Measurements from ENCODE around the gene CCDC9B.

The CCDC9B gene

DNA sequence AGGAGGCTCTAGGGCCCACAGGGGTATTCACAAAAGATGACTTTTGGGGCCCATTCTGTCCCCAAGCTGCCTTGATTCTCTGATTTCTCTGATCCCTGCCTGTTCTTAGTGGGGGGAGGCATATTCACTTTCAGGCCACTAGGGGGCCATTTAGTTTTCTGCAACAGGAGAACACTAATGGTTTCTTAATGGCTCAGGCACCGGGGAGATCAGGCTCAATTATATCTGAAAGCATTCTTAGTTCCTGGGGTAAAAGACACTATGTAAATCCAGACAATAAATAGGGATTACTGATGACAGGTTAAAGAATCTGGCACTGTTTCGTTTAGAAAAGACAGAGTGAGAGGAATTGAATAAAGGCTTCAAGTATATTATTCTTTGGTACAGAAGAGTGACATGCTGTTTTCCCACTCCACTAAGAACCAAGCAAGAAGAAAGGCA is 19.8 kb downstream of the CCDC9B start:
- TF ChIP-seq GLIS3 (CRISPR knock-in tag; IDR thresholded peaks at IDR 0.05) (no peak), ZNF8 (CRISPR knock-in tag; IDR thresholded peaks at IDR 0.05) (no peak), ZFP30 (CRISPR knock-in tag; IDR thresholded peaks at IDR 0.05) (no peak), OSR1 (CRISPR knock-in tag; IDR thresholded peaks at IDR 0.05) (no peak), PPARA (CRISPR knock-in tag; IDR thresholded peaks at IDR 0.05; ENCODE audit: borderline replicate concordance) (no peak), ARNTL (CRISPR knock-in tag; IDR thresholded peaks at IDR 0.05; ENCODE audit: borderline replicate concordance, low read depth) (no peak), TOX (CRISPR knock-in tag; IDR thresholded peaks at IDR 0.05; ENCODE audit: borderline replicate concordance) (no peak), ESRRG (CRISPR knock-in tag; IDR thresholded peaks at IDR 0.05) (no peak), ISL1 (CRISPR knock-in tag; IDR thresholded peaks at IDR 0.05) (no peak; the same call in 1 of the 2 replicates), RARB (CRISPR knock-in tag; IDR thresholded peaks at IDR 0.05) (no peak), SNAI2 (CRISPR knock-in tag; IDR thresholded peaks at IDR 0.05) (no peak), ZNF565 (CRISPR knock-in tag; conservative IDR thresholded peaks at IDR 0.05; ENCODE audit: low read depth) (no peak), ZFP3 (CRISPR knock-in tag; IDR thresholded peaks at IDR 0.05) (no peak), TCF4 (CRISPR knock-in tag; IDR thresholded peaks at IDR 0.05; ENCODE audit: borderline replicate concordance) (no peak), CSDC2 (CRISPR knock-in tag; IDR thresholded peaks at IDR 0.05) (no peak)
- TF ChIP-seq, protein P1, sequence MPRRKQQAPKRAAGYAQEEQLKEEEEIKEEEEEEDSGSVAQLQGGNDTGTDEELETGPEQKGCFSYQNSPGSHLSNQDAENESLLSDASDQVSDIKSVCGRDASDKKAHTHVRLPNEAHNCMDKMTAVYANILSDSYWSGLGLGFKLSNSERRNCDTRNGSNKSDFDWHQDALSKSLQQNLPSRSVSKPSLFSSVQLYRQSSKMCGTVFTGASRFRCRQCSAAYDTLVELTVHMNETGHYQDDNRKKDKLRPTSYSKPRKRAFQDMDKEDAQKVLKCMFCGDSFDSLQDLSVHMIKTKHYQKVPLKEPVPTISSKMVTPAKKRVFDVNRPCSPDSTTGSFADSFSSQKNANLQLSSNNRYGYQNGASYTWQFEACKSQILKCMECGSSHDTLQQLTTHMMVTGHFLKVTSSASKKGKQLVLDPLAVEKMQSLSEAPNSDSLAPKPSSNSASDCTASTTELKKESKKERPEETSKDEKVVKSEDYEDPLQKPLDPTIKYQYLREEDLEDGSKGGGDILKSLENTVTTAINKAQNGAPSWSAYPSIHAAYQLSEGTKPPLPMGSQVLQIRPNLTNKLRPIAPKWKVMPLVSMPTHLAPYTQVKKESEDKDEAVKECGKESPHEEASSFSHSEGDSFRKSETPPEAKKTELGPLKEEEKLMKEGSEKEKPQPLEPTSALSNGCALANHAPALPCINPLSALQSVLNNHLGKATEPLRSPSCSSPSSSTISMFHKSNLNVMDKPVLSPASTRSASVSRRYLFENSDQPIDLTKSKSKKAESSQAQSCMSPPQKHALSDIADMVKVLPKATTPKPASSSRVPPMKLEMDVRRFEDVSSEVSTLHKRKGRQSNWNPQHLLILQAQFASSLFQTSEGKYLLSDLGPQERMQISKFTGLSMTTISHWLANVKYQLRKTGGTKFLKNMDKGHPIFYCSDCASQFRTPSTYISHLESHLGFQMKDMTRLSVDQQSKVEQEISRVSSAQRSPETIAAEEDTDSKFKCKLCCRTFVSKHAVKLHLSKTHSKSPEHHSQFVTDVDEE (CRISPR knock-in tag; IDR thresholded peaks at IDR 0.05): no peak
- TF ChIP-seq, protein P2, sequence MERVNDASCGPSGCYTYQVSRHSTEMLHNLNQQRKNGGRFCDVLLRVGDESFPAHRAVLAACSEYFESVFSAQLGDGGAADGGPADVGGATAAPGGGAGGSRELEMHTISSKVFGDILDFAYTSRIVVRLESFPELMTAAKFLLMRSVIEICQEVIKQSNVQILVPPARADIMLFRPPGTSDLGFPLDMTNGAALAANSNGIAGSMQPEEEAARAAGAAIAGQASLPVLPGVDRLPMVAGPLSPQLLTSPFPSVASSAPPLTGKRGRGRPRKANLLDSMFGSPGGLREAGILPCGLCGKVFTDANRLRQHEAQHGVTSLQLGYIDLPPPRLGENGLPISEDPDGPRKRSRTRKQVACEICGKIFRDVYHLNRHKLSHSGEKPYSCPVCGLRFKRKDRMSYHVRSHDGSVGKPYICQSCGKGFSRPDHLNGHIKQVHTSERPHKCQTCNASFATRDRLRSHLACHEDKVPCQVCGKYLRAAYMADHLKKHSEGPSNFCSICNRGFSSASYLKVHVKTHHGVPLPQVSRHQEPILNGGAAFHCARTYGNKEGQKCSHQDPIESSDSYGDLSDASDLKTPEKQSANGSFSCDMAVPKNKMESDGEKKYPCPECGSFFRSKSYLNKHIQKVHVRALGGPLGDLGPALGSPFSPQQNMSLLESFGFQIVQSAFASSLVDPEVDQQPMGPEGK (CRISPR knock-in tag; IDR thresholded peaks at IDR 0.05; ENCODE audit: borderline replicate concordance): no peak
- TF ChIP-seq, protein P3, sequence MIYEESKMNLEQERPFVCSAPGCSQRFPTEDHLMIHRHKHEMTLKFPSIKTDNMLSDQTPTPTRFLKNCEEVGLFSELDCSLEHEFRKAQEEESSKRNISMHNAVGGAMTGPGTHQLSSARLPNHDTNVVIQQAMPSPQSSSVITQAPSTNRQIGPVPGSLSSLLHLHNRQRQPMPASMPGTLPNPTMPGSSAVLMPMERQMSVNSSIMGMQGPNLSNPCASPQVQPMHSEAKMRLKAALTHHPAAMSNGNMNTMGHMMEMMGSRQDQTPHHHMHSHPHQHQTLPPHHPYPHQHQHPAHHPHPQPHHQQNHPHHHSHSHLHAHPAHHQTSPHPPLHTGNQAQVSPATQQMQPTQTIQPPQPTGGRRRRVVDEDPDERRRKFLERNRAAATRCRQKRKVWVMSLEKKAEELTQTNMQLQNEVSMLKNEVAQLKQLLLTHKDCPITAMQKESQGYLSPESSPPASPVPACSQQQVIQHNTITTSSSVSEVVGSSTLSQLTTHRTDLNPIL (CRISPR knock-in tag; IDR thresholded peaks at IDR 0.05; ENCODE audit: low read depth): no peak
- TF ChIP-seq, protein P4, sequence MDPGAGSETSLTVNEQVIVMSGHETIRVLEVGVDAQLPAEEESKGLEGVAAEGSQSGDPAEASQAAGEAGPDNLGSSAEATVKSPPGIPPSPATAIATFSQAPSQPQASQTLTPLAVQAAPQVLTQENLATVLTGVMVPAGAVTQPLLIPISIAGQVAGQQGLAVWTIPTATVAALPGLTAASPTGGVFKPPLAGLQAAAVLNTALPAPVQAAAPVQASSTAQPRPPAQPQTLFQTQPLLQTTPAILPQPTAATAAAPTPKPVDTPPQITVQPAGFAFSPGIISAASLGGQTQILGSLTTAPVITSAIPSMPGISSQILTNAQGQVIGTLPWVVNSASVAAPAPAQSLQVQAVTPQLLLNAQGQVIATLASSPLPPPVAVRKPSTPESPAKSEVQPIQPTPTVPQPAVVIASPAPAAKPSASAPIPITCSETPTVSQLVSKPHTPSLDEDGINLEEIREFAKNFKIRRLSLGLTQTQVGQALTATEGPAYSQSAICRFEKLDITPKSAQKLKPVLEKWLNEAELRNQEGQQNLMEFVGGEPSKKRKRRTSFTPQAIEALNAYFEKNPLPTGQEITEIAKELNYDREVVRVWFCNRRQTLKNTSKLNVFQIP (CRISPR knock-in tag; IDR thresholded peaks at IDR 0.05; ENCODE audit: borderline replicate concordance, low read depth): no peak
- TF ChIP-seq, protein P5, sequence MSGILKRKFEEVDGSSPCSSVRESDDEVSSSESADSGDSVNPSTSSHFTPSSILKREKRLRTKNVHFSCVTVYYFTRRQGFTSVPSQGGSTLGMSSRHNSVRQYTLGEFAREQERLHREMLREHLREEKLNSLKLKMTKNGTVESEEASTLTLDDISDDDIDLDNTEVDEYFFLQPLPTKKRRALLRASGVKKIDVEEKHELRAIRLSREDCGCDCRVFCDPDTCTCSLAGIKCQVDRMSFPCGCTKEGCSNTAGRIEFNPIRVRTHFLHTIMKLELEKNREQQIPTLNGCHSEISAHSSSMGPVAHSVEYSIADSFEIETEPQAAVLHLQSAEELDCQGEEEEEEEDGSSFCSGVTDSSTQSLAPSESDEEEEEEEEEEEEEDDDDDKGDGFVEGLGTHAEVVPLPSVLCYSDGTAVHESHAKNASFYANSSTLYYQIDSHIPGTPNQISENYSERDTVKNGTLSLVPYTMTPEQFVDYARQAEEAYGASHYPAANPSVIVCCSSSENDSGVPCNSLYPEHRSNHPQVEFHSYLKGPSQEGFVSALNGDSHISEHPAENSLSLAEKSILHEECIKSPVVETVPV (CRISPR knock-in tag; IDR thresholded peaks at IDR 0.05): no peak
- peak; percentile 63 for ATAC-seq

DNA sequence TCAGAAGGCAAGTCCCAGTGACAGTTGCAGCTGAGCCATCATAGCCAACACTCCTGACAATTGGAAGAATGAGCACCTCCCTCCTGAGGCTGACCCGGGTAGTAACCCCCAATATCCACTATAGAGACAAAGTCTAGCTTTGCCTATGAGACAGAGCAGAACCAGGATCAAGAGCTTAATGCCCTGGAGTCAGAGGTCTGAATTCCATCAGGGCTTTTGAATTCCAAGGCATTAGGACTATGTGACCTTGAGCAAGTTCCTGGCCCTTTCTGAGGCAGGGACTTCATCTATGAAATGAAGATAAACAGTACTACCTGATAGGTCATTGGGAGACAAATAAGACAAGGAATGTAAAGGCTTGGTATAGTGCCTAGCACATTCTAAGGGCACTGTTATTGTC is 20.3 kb downstream of the CCDC9B start:
- no peak for ATAC-seq
- TF ChIP-seq RARB (CRISPR knock-in tag; IDR thresholded peaks at IDR 0.05) (no peak), TOX (CRISPR knock-in tag; IDR thresholded peaks at IDR 0.05; ENCODE audit: borderline replicate concordance) (no peak), ZNF8 (CRISPR knock-in tag; IDR thresholded peaks at IDR 0.05) (no peak), ZNF70 (CRISPR knock-in tag; IDR thresholded peaks at IDR 0.05) (no peak), ESRRG (CRISPR knock-in tag; IDR thresholded peaks at IDR 0.05) (no peak), CSDC2 (CRISPR knock-in tag; IDR thresholded peaks at IDR 0.05) (no peak), OSR1 (CRISPR knock-in tag; IDR thresholded peaks at IDR 0.05) (no peak), ZNF565 (CRISPR knock-in tag; conservative IDR thresholded peaks at IDR 0.05; ENCODE audit: low read depth) (no peak), ZFP3 (CRISPR knock-in tag; IDR thresholded peaks at IDR 0.05) (no peak), TCF4 (CRISPR knock-in tag; IDR thresholded peaks at IDR 0.05; ENCODE audit: borderline replicate concordance) (no peak), ZC3H10 (CRISPR knock-in tag; IDR thresholded peaks at IDR 0.05) (no peak), SNAI2 (CRISPR knock-in tag; IDR thresholded peaks at IDR 0.05) (no peak), GLIS3 (CRISPR knock-in tag; IDR thresholded peaks at IDR 0.05) (no peak), ARNTL (CRISPR knock-in tag; IDR thresholded peaks at IDR 0.05; ENCODE audit: borderline replicate concordance, low read depth) (no peak), ZFP30 (CRISPR knock-in tag; IDR thresholded peaks at IDR 0.05) (no peak)
- TF ChIP-seq, protein P3 (CRISPR knock-in tag; IDR thresholded peaks at IDR 0.05; ENCODE audit: low read depth): no peak
- TF ChIP-seq, protein P4 (CRISPR knock-in tag; IDR thresholded peaks at IDR 0.05; ENCODE audit: borderline replicate concordance, low read depth): no peak
- TF ChIP-seq, protein P1 (CRISPR knock-in tag; IDR thresholded peaks at IDR 0.05): no peak

Data from SK-N-SH treated with all-trans-retinoic acid at 6 μM for 48 hours (cell line).